ENCODE results near the gene TSPAN18. TPM values are rescaled to one million over a fixed set of nuclear protein-coding genes. Genes with fewer than 3 reads are reported as not detected.

The TSPAN18 gene
- total and polyA plus RNA-seq, 4 experiments from 2014 or later, result 7.3 to 48.6 (median 18.2) TPM

DNA sequence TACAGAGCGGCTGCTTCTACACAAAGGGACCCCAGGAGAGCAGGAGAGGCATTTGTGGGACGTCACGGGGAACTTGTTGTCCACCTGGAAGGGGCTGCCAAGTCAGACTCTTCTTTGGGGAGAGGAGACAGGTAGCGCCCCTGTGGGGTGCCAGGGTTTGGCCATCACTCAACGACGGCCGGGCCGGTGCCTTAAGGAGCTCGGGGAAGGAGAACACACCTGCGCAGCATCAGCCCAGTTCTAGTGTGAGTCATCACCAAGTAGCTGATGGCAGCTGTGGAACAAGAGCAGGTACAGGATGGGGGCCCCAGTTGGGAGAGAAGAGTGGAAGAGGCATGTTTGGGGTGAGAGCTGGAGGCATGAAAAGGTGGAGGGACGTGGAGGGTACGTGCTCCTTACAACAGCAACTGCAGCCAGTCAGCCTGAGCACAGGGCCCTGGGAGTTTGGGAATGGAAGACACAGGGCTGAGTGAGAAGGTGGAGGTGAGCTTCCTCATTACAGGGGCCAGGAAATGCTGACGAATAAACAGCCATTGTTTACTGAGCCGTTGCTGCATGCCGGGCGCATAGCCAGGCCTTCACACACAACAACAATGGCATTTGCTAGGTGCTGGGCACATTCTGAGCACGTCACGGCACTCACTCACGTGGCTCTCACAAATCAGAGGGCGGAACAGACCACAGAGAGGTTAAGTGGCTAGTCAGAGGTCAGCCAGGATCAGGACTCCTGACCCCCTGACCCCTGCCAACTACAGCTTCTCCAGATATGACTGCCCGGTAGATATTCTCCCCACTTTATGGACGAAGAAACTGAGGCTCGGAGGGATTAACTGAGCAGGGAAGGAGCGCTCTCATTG lies 253.0 kb downstream of the TSPAN18 start:
- no peak for DNase-seq
- Mint-ChIP-seq H3K27me3 (no peaks in the 10 kb centered on the region), H3K4me1 (peaks cover 4 to 13% (median 9%) of the 10 kb centered on the region in 4 donors), H3K9me3 (no peaks in the 10 kb centered on the region), H3K36me3 (no peaks in the 10 kb centered on the region), H3K4me3 (peak overlapping the region in 5 of 8 donors; percentile 4 to 74 (median 23)), H3K27ac (peak overlapping the region in 6 of 7 donors; percentile 36 to 94 (median 66))
- intact Hi-C loops (cut with micrococcal nuclease), result no loop called here
- ChIA-PET POLR2A (ENCODE audit: partially characterized antibody) (interaction anchor here (0.5 to 1.9 kb wide), 4 partner anchors 8 to 94 kb away, joined by 3 to 5 read pairs (median 4); partner anchors contain the start of gene TP53I11), CTCF (ENCODE audit: partially characterized antibody) (interaction anchor here (1.0 to 1.5 kb wide), 3 partner anchors 21 to 126 kb away, joined by 3 read pairs; no protein-coding TSS in a partner anchor)
- no peaks in the 10 kb centered on the region for H3K27me3 ChIP-seq (ENCODE audit: insufficient read depth, low read length)
- H3K4me1 ChIP-seq (ENCODE audit: insufficient read depth, low read length), result peaks cover 46% of the 10 kb centered on the region
- no peaks in the 10 kb centered on the region for H3K9me3 ChIP-seq (ENCODE audit: control insufficient read depth in 1 of 2, low read length in 2 of 2)
- no peak overlapping the region for H3K4me3 ChIP-seq (ENCODE audit: low read length in 2 of 2)
- no peaks in the 10 kb centered on the region for H3K36me3 ChIP-seq (ENCODE audit: insufficient read depth, low read length)
- no peak overlapping the region for H3K27ac ChIP-seq (ENCODE audit: low read depth, low read length)

DNA sequence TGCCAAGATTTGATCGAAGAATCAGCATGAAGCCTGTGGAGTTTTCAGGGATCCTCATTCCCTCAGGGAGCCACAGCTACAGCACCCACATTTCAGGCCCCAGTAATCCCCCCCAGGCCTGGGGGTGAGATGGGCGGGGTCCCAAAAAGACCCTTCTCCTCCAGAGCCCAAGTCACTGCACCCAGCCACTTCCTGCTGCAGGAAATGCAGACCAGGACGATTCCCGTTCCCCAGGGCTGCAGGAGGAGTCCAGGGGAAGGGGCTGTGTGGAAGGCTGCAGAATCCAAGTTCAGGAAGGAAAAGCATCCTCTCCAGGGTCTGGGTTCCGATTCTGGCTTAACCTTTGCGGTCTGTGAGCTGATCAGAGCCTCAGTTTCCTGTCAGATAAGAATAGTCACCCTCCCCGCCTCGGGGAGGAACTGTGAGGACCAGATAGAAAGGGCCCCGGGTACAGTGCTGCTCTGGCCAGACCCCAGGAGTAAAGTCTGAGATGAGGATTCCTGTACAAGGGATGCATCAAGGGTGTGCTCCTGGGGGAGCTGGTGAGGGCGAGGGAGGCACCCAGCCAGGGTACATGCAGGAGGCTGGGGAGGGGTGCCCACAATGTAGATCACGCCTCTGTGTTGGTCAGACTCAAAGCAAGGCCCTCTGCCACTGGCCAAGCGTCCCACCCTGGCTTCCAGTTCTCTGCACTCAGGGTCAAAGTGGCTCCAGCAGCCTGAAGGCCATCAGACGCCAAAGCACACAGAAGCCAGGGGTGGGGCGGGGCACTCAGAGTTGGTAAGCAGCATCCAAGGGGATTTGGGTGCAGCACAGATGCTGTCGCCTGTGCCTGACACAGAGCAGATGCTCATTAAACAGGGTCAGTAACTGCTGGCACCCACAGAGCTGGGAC lies 254.0 kb downstream of the TSPAN18 start:
- no peak for DNase-seq
- Mint-ChIP-seq H3K27ac (peak overlapping the region in 2 of 7 donors; percentile 1 to 46), H3K9me3 (no peaks in the 10 kb centered on the region), H3K36me3 (no peaks in the 10 kb centered on the region), H3K27me3 (no peaks in the 10 kb centered on the region), H3K4me3 (peak overlapping the region in 3 of 8 donors; percentile 13 to 65 (median 30)), H3K4me1 (peaks cover 4 to 12% (median 9%) of the 10 kb centered on the region in 4 donors)
- intact Hi-C loops (cut with micrococcal nuclease), result no loop called here
- ChIA-PET POLR2A (ENCODE audit: partially characterized antibody) (interaction anchor here (1.9 kb wide), 1 partner anchor 31 kb away, joined by 5 read pairs; the partner anchor contains the start of gene TP53I11), CTCF (ENCODE audit: partially characterized antibody) (interaction anchor here (0.9 to 2.1 kb wide), 5 partner anchors 13 to 122 kb away, joined by 3 to 12 read pairs (median 4); no protein-coding TSS in a partner anchor)
- H3K4me1 ChIP-seq (ENCODE audit: insufficient read depth, low read length), result peaks cover 46% of the 10 kb centered on the region
- no peak overlapping the region for H3K4me3 ChIP-seq (ENCODE audit: low read length in 2 of 2)
- no peaks in the 10 kb centered on the region for H3K9me3 ChIP-seq (ENCODE audit: control insufficient read depth in 1 of 2, low read length in 2 of 2)
- H3K36me3 ChIP-seq (ENCODE audit: insufficient read depth, low read length), result no peaks in the 10 kb centered on the region
- H3K27ac ChIP-seq (ENCODE audit: low read depth, low read length), result no peak overlapping the region
- no peaks in the 10 kb centered on the region for H3K27me3 ChIP-seq (ENCODE audit: insufficient read depth, low read length)

Other genes with a start within 250 kb of the TSPAN18 start
- gene CD82, start 161.3 kb upstream of the TSPAN18 start, total RNA-seq, result 100 to 1,000 TPM; 130 to 133 TPM
- gene CD82, start 161.3 kb upstream of the TSPAN18 start, polyA plus RNA-seq, result 100 to 1,000 TPM; 250 to 260 TPM
- gene TP53I11, start 223.9 kb downstream of the TSPAN18 start, total RNA-seq, result 1 to 10 TPM; 4.0 to 7.0 TPM
- gene TP53I11, start 223.9 kb downstream of the TSPAN18 start, polyA plus RNA-seq, result 1 to 10 TPM; 1.1 to 6.2 TPM